Measurements from ENCODE around the gene TBL1X. TPM values are rescaled to one million over a fixed set of nuclear protein-coding genes. Genes with fewer than 3 reads are reported as not detected.

Gene TBL1X
- total and polyA plus RNA-seq, 2 experiments from 2014 or later: 21.8 to 29.9 TPM

- H3K27me3 ChIP-seq: no peaks in the 10 kb centered on the region
- H3K4me1 ChIP-seq (ENCODE audit: low read depth): peaks cover 2% of the 10 kb centered on the region
- no peak overlapping the region for H3K27ac ChIP-seq
- H3K9me3 ChIP-seq (ENCODE audit: low read depth): no peaks in the 10 kb centered on the region
- H3K4me3 ChIP-seq: no peak overlapping the region
- no peak for DNase-seq (ENCODE audit: low read depth in 1 of 2, low spot score in 1 of 2)
- H3K36me3 ChIP-seq: peaks cover 48% of the 10 kb centered on the region
- TF ChIP-seq CTCF (IDR thresholded peaks at IDR 0.05; ENCODE audit: low read depth, low read length): no peak
These were observed 243.2 kb downstream of the TBL1X start for GRCh38 chrX:9708086-9708485.

GRCh38 chrX:9708923-9709553 lies 244.2 kb downstream of the TBL1X start:
- Histone ChIP-seq H3K27ac (no peak overlapping the region), H3K4me1 (ENCODE audit: low read depth) (peaks cover 2% of the 10 kb centered on the region), H3K9me3 (ENCODE audit: low read depth) (no peaks in the 10 kb centered on the region), H3K36me3 (peaks cover 55% of the 10 kb centered on the region), H3K27me3 (no peaks in the 10 kb centered on the region), H3K4me3 (no peak overlapping the region)
- peak; percentile 70 to 85 for DNase-seq (ENCODE audit: low read depth in 1 of 2, low spot score in 1 of 2)
- peak; percentile 70 for TF ChIP-seq CTCF (IDR thresholded peaks at IDR 0.05; ENCODE audit: low read depth, low read length)

- peaks cover 2% of the 10 kb centered on the region for H3K4me1 ChIP-seq (ENCODE audit: low read depth)
- H3K27ac ChIP-seq: no peak overlapping the region
- peaks cover 62% of the 10 kb centered on the region for H3K36me3 ChIP-seq
- no peak for DNase-seq (ENCODE audit: low read depth in 1 of 2, low spot score in 1 of 2)
- no peak for TF ChIP-seq CTCF (IDR thresholded peaks at IDR 0.05; ENCODE audit: low read depth, low read length)
- H3K27me3 ChIP-seq: no peaks in the 10 kb centered on the region
- no peak overlapping the region for H3K4me3 ChIP-seq
- H3K9me3 ChIP-seq (ENCODE audit: low read depth): no peaks in the 10 kb centered on the region
These were observed 245.5 kb downstream of the TBL1X start for GRCh38 chrX:9710332-9710731.

DNA sequence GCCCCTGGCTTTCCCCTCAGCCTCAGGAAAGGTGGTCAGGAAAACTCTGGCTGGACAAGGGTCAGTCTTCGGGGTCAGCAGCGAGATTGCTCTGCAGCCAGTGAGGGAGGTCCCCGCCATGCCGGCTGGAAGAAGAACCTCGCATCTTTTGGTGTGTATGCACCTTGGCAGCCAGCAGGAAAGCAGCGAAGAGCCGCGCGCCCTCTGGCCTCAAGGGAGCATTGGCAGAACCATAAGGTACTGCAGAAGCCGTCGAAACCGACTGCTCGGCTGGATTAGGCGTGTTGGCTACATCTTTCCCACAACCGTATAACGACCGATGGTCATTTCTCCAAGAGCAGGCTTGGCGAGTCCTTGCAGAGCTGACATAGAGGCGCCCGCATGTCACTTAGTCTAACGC lies 252.5 kb downstream of the TBL1X start:
- H3K9me3 ChIP-seq (ENCODE audit: low read depth): no peaks in the 10 kb centered on the region
- H3K36me3 ChIP-seq: peaks cover 51% of the 10 kb centered on the region
- H3K4me1 ChIP-seq (ENCODE audit: low read depth): no peaks in the 10 kb centered on the region
- H3K27ac ChIP-seq: no peak overlapping the region
- DNase-seq (ENCODE audit: low read depth in 1 of 2, low spot score in 1 of 2): no peak
- no peaks in the 10 kb centered on the region for H3K27me3 ChIP-seq
- H3K4me3 ChIP-seq: no peak overlapping the region
- TF ChIP-seq CTCF (IDR thresholded peaks at IDR 0.05; ENCODE audit: low read depth, low read length): no peak

- Histone ChIP-seq H3K27me3 (no peaks in the 10 kb centered on the region), H3K4me1 (ENCODE audit: low read depth) (no peaks in the 10 kb centered on the region), H3K27ac (no peak overlapping the region), H3K36me3 (peaks cover 4% of the 10 kb centered on the region), H3K4me3 (no peak overlapping the region), H3K9me3 (ENCODE audit: low read depth) (no peaks in the 10 kb centered on the region)
- peak; percentile 17 for TF ChIP-seq CTCF (IDR thresholded peaks at IDR 0.05; ENCODE audit: low read depth, low read length)
- DNase-seq (ENCODE audit: low read depth in 1 of 2, low spot score in 1 of 2): peak in 1 of 2 donors; percentile 33
These were observed 259.9 kb downstream of the TBL1X start for GRCh38 chrX:9724711-9725110.

Data from cardiac muscle cell (in vitro differentiated cells and primary cell).